AG04450 (cell line): Measurements from ENCODE around the gene ZNF253. TPM values are rescaled to one million over a fixed set of nuclear protein-coding genes. Genes with fewer than 3 reads are reported as not detected.
A peak's percentile ranks its signal among the peaks of the same experiment; 100 is the strongest.

Experiments used
- CTCF ChIA-PET: fragments of 300-600, 350-600 bp; formaldehyde crosslinking; extraction: SDS; loops from one replicate; lab custom pipeline; 2022; ENCODE audit warnings: antibody characterized with exemption, inconsistent platforms; lab: Charles Lee
- POLR2A ChIA-PET: fragments of 350-600 bp; formaldehyde crosslinking; extraction: SDS; loops from one replicate; lab custom pipeline; 2021; ENCODE audit warnings: antibody characterized with exemption, inconsistent platforms; lab: Yijun Ruan, JAX
- DNase-seq: peaks from one replicate; pipeline ENCODE4 v3.0.0-alpha.2; 2011; ENCODE audit warnings: low read depth, low spot score
- H3K27ac ChIP-seq: one replicate; pipeline ENCODE4 v1.5.1; 2012; ENCODE audit warnings: low read depth, low read length, control low read depth
- H3K27me3 ChIP-seq: one replicate; pipeline ENCODE4 v1.6.0; 2012; ENCODE audit warnings: low read length; ENCODE audit not compliant: control insufficient read depth, insufficient read depth
- H3K4me3 ChIP-seq: 2 replicates; pipeline ENCODE4 v1.5.1; 2011; ENCODE audit warnings: mild to moderate bottlenecking, low read depth, low read length, control low read depth
- H3K9me3 ChIP-seq: 2 replicates; pipeline ENCODE4 v1.5.1; 2012; ENCODE audit warnings: low read length; ENCODE audit not compliant: control insufficient read depth, insufficient read depth
- polyA minus RNA-seq: library from RNA; depleted of rRNA, polyadenylated mRNA; stranded (reverse); fragments of >200 nt; gene quantifications from 2 replicates; pipeline ENCODE4 v1.2.3, GENCODE V29; 2011; rRNA and poly(A)+ RNA removed
- polyA plus RNA-seq: library from polyadenylated mRNA; depleted of rRNA; stranded (reverse); fragments of >200 nt; gene quantifications from 2 replicates; pipeline ENCODE4 v1.2.3, GENCODE V29; 2011; rRNA removed
- TF ChIP-seq, protein P1 (sequence below): IDR thresholded peaks from 2 replicates; pipeline ENCODE4 v1.5.1; 2011; ENCODE audit warnings: low read depth, low read length, control low read depth, inconsistent platforms

ZNF253 gene
- polyA plus RNA-seq (2.8 and 4.2 TPM in 2 replicates), polyA minus RNA-seq (1.5 and 2.6 TPM in 2 replicates)

DNA sequence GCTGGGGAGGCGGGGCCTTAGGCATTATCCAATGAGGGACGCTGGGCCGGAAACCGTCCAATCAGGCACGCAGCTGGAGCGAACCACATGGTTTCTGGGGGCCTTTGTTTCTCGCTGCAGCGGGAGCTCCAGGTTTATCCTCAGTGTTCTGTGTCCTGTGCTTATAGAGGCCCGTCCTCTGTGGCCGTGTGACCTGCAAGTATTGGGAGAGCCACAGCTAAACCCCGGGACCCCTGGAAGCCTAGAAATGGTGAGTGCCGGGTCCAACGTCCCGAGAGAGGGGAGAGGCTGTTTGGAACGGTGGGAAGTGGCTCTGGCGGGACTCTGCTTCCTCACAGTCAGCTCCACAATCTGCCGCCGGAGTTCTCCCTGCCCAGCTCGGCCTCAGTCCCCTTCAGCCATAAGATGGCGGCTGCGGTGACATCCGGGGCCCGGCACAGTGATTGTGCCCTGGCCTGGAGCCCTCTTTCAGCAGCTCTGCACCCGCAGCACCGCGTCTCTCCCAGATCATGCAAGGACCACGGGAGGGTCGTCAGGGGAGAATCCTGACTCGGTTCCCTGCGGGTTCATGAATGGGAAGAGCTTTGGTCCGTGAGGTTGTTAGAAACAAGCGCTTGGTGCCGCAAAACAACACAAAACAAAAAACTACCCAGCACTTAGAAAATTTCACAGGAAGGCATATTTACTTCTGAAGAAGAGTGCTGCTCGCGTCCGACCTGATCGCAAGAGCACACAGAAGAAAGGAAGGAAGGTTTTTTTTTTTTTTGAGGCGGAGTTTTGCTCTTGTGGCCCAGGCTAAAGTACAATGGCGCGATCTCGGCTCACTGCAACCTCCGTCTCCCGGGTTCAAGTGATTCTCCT is at the start of gene ZNF253:
TSS of gene ZNF253 (plus strand) at position 133 of the 861 bp plus-strand sequence. CDS start at position 248, 115 bp downstream.
- peak within 1 kb of the TSS; percentile 83 for H3K4me3 ChIP-seq
- peaks cover 29% of the 10 kb centered on the region for H3K9me3 ChIP-seq
- H3K27me3 ChIP-seq, result no peaks in the 10 kb centered on the region
- POLR2A ChIA-PET, result interaction anchor here (0.6 to 2.1 kb wide), 11 partner anchors 9 to 1057 kb away, joined by 3 to 20 read pairs (median 5); partner anchors contain the start of genes ZNF14, ZNF486, ZNF506 and ZNF682
- peak within 1 kb of the TSS; percentile 92 for H3K27ac ChIP-seq
- DNase-seq, result peak; percentile 65
- CTCF ChIA-PET, result interaction anchor here (1.2 kb wide), 1 partner anchor 12 kb away, joined by 3 read pairs; no protein-coding TSS in a partner anchor
- TF ChIP-seq, protein P1, sequence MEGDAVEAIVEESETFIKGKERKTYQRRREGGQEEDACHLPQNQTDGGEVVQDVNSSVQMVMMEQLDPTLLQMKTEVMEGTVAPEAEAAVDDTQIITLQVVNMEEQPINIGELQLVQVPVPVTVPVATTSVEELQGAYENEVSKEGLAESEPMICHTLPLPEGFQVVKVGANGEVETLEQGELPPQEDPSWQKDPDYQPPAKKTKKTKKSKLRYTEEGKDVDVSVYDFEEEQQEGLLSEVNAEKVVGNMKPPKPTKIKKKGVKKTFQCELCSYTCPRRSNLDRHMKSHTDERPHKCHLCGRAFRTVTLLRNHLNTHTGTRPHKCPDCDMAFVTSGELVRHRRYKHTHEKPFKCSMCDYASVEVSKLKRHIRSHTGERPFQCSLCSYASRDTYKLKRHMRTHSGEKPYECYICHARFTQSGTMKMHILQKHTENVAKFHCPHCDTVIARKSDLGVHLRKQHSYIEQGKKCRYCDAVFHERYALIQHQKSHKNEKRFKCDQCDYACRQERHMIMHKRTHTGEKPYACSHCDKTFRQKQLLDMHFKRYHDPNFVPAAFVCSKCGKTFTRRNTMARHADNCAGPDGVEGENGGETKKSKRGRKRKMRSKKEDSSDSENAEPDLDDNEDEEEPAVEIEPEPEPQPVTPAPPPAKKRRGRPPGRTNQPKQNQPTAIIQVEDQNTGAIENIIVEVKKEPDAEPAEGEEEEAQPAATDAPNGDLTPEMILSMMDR, result no peak

DNA sequence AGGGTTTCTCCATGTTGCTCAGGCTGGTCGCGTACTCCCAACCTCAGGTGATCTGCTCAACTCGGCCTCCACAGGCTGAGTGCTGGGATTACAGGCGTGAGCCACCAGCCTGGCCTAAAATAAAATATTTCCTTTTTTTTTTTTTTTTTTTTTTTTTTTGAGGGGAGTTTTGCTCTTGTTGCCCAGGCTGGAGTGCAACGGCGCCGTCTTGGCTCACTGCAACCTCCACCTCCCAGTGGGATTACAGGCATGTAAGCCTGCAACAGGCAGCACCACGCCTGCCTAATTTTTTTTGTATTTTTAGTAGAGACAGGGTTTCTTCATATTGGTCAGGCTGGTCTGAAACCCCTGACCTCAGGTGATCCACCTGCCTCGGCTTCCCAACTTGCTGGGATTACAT is 49.0 kb upstream of the ZNF253 start:
- Histone ChIP-seq H3K27ac (no peak overlapping the region), H3K27me3 (no peaks in the 10 kb centered on the region), H3K4me3 (no peak overlapping the region), H3K9me3 (peaks cover 66% of the 10 kb centered on the region)
- POLR2A ChIA-PET, result no interaction called here
- no peak for DNase-seq
- CTCF ChIA-PET, result no interaction called here
- TF ChIP-seq, protein P1, result no peak

DNA sequence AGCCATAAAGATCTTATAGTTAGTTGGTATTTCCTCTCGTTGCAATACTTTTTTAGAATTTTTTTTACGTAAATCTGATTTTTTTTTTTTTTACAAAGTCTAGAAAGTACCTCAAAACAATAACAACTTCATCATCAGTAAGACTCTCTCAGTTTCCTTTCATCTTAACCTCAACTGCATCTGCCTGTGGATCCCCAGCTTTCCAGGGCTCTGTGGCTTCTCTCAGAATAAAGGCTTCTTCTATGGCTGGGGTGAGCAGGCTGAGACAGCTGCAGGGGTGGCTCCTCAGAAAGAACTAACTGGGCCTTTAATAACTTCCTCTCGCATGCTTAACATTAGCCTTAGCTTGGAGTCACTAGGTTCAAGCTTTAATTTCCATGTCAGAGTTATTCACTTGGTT is 48.3 kb upstream of the ZNF253 start:
- H3K27me3 ChIP-seq, result no peaks in the 10 kb centered on the region
- H3K4me3 ChIP-seq, result no peak overlapping the region
- H3K9me3 ChIP-seq, result peaks cover 72% of the 10 kb centered on the region
- no peak for DNase-seq
- CTCF ChIA-PET, result interaction anchor here (0.7 kb wide), 1 partner anchor 947 kb away, joined by 6 read pairs; no protein-coding TSS in a partner anchor
- TF ChIP-seq, protein P1, result no peak
- POLR2A ChIA-PET, result no interaction called here
- H3K27ac ChIP-seq, result no peak overlapping the region

GRCh38 chr19:19820774-19821320 is 44.8 kb upstream of the ZNF253 start:
- TF ChIP-seq, protein P1, result no peak
- no peak for DNase-seq
- Histone ChIP-seq H3K4me3 (peak overlapping the region; percentile 82), H3K27me3 (no peaks in the 10 kb centered on the region), H3K27ac (peak overlapping the region; percentile 99), H3K9me3 (peaks cover 72% of the 10 kb centered on the region)
- POLR2A ChIA-PET, result interaction anchor here (0.7 to 2.1 kb wide), 6 partner anchors 20 to 80 kb away, joined by 3 to 20 read pairs (median 8); partner anchors contain the start of genes ZNF253 and ZNF93
- CTCF ChIA-PET, result interaction anchor here (0.6 kb wide), 1 partner anchor 157 kb away, joined by 6 read pairs; no protein-coding TSS in a partner anchor
